GM18502 (cell line): ENCODE results near the gene BICD2.

Experiments used
- ATAC-seq: cut with Tn5 transposase; IDR thresholded peaks from one replicate; pipeline ENCODE4 v1.9.1; 2021; ENCODE audit warnings: mild to moderate bottlenecking; ENCODE audit not compliant: unreplicated experiment, poor library complexity

Gene BICD2

DNA sequence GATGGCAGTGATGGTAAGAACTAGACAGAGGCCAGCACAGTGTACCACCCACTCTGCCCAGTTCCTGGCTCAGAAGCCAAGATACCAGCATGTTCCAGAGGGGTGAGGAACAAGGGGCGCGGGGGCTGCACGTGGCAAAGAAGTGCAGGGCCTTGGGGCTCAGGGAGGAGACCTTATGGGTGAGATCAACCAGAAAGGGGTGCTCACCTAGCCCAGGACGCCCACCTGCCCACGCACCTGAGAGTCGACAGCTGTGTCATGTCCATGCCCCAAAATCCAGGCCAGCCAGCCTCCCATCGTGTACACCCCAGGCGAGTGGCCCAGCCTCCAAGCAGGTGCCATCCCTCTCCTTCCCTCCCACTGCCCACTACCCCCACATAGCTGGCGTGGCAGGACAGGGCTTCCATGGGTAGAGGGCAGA is 34.9 kb downstream of the BICD2 start:
- ATAC-seq: no peak

DNA sequence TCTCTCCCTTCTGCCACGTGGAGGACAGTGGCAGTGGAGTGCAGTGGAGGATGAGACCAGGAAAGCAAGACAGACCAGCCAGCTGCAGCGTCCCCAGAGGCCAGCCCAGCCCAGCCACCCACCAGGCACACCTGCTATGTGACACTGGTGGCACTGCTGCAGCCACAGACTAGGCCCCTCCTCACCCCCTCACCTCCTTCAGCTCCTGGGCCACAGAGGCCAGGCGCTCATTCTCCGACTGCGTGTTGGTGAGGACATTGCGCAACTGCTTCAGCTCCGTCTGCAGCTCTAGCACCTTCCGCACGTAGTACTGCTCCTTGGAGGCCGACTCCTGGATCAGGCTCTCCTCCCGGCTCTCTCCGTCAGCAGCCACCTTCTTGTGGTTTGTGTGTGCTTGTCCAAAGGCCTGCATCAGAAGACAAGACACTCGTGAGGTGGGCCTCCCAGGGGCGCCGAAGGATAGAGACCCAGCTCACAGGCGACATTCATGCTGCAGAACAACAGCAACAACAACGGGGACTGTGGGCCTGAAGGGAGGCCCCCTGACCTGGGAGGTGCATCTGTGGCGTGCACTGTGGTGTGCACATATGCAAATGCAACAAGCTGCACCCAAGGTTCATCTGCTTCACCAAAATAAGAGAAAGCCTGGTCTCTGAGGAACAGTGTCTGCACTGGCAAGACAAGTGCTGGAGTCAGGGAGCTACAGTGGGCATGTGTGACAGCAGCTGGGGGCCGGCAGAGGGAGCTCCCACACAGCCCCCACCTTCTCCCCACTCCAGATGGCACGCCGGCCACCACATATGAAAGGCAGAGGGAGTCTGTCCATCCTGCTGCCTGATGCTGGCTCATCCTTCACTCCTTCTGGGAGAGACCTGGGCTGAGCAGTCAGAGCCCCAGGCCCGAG is 35.5 kb downstream of the BICD2 start:
- ATAC-seq: peak; percentile 82

DNA sequence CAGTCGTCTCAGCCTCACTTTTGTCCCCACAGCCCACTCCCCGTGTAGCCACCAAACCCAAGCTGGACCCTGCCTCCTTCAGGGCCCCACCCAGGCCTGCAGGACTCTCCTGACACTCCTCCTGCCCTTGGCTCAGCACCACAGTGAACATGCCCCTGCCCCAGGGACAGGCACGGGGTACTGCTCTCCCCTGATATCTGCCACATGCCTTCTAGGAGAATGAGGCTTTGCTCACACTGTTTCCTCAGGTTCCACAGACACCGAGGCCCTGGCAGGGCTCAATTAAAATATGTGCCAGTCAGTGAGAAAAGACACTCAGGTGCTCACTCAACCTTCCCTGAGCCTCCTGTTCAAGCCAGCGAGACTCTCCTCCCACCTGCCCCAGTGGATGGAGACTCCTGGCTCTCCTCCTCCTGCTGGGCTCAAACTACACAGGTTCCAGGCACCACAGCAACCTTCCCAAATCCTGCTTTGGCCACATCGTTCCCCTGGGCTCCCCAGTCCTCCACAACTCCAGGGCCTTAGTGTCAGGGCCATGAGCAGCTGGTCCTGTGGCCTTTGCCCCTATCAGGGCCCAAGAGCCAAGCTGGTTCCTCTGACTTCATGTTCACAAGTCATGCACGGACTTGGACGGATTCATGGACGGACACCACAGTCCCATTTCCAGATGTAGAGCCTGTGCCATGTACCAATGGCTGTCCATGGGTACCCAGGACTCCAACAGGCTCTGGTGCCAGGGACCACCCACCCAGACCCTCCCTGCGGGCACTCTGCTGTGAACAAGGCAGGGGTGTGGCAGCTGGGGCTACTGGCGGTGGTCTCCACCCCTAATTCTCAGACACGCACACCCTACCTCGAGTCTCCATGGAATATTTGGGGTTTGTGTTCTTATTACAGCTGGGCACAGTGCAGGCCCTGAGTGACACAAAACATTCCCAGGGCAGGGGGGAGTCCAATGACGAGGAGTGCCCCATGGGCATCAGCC is 36.6 kb downstream of the BICD2 start:
- ATAC-seq: no peak

DNA sequence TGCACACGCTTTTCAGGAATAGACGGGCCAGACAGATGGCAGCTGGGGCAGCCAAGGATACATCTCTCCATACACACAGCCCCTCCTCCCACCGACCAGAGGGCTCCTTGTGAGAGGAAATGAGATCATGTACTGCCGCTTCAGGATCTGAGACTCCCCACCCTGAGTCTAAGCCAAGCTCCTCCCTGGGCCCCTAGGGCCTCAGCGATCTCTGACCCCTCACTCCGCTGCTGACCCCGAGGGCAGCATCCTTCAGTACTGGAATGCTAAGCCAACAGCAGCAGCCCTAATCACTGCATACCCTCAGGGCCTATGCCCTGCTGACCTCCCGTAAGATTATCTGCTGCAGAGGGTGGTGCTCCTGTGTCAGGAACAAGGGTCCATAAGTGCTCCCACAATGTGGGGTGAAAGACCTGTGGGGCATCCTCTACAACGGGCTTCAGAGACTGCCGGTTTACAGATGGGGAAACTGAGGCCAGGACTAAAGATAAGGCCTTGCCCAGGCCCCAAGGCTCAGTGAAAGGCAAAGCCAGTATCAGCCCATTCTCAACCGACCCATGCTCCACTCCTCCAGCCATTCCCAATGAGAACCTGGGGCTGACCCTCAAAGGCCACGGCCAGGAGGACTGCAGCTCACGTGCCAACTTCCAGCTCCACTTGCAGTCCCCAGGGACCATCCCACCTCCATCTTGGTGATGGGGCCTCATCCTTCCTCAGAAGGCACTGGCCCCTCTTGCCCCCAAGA is 37.5 kb downstream of the BICD2 start:
- ATAC-seq: no peak

DNA sequence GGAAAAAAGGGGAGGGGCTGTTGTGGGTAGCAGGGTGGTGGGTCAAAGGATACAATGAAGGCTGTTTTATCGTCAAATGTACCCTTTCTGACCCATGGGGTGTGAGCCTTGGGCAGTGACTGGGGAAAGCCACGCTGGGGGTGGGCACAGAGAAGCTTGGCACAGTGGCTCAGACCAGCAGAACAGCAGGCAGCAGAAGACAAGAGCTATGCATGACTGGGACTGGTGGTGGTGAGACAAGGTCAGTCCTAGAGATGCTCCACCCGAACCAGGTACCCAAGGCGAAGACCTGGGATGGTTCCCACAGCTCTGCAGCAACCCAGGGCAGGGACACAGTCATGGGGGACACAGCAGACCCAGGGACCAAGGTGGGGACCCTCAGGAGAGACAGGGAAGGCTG is 38.3 kb downstream of the BICD2 start:
- ATAC-seq: no peak

DNA sequence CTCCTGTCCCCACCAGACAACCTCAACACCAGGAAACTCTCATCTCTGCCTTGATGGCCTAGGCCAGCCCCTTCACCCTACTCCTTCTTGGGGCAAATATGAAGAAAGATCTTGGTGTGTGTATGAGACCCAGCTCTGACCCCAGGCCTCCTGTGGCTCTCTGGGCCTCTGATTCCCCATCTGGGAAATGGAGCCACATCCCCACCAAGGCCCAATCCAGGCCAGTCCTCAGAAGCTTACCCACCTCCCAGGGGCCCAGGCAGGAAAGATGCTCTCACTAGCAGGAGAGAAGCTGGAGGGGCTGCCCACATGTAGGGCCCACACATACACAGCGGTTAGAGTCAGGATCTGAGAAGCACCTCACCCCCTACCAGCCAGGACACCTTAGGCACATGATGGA is 38.9 kb downstream of the BICD2 start:
- no peak for ATAC-seq

DNA sequence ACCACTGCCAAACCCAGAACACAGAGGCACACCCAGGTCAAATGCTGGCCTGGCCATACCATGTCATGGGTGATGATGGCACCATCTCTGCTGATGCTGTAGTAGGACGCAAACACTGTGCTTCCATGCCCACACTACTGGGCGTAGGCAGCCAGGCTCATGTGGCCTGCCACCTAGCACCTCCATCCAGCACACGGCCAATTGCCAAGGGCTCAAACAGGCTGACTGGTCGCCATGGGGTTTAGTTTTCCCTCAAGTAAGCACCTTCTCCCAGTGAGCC is 39.4 kb downstream of the BICD2 start:
- ATAC-seq: no peak

DNA sequence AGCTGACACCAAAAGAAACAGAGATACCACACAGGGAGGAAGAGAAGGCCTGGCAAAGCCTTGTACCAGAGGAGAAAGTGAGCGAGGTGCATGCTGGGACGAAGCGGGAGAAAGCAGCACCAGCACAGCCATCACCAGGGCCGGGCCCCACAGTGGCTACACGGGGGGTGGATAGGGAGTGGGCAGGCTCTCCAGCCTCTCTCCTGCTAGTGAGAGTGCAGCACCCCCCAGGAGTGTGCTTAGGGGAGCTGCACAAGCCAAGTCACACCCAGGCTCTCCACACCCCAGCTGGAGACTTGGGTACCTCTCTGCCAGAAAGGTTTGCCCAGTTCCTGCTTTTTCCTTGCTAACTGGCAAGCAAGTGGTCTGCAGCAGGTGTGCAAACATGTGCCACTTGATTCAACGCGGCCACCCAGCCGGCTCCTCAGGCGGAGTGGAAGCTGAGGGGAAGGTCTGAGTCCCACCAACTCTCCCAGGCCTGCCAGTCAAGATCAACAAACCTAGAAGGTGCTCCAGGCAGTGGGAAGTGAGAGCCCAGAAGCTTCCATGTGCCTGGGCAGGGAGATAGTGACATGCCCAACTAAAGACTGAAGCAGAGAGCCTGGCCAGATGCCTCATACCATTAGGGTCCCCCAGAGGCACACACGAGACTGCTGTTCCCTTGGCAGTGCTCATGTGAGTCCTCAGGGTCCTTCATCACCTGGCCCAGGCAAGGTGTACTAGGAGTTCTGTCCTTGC is 39.9 kb downstream of the BICD2 start:
- no peak for ATAC-seq

DNA sequence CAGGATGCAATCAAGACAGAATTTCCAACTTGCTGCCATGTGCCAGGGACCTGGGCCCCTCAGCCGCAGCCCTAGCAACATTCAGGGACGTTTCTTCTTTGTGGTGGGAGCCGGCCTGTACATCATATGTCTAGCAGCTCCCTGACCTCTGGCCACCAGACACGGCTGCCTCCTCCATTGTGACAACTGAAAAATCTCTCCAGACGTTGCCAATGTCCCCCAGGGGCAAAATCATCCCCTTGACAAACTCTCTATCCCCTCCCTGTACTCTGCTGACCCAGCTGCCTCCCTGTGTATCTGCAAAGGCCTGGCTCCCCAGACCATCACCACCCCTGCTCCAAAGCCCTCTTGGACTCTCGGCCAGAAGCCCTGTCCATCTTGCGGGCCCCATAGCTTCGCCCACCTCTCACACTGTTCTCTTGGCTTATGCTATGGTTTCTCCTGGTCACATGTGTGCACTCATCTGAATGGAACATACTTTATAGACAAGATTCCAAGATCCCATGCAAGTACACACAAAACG is 40.8 kb downstream of the BICD2 start:
- no peak for ATAC-seq

DNA sequence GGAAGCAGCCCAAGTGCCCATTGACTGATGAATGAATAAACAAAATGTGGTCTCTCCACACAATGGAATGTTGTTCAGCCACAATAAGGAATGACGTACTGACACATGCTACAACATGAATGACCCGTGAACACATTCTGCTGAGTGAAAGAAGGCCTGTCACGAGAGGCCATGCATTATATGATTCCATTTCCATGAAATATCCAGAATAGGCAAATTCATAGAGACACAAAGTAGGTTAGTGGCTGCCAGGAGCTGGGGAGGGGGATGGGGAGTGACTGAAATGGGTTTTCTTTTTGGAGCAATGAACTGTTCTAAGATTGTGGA is 41.4 kb downstream of the BICD2 start:
- no peak for ATAC-seq

DNA sequence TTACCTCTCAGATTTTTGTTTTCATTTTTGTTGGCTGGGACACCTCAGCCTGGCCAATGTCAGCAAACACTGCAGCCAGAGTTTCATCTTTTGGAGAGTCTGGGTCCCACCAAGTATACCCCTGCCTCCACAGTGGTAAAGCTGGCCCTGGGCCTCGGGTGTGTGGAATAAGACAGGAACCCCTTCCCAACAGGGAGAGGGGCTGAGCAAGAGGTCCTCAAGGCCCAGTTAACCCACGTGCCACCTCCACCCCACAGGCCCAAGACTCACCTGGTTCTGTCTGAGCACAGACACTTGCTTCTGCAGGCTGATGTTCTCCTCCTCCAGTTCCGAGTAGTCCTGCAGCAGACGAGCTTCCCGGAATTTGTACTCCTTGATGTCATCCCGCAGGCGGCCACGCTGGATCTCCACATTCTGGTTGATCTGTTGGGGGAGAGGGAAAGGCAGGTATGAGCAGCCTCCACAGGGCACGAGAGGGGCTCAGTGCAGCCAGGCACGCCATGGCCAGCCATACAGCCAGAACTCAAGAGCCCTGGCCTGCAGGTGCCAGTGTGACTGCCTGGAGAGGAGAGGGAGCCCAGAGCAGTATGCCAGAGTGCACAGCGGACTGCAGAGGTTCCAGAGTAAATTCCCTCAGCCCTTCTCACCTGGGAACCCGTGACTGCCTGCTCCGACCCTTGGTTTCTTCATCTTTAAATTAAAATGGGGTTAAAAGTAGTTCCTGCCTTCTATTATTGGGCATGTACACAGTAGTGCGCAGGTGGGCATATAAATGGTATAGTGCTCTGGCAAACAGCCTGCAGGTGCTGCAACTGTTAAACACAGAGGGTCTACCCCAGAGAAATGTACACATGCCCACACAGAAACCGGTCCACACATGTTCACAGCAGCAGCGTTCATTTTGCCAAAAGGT is 42.0 kb downstream of the BICD2 start:
- no peak for ATAC-seq

DNA sequence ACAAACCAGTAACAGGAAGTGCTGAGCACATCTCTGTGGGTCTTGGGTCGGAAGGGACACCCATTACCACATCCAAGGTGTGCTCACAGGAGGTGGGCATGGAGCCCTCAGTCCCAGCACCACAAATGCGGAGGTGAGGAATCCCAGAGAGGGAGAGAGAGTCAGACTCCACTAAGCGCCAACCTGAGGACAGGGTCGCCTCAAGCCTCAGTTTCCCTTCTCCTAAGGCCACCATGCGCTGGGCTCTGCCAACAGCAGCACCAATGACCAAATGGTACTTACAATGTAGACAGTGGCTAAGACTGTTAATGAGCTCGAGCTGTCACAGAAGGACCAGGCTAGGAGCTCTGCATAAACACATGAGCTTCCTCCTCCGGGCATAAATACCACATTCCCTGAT is 43.1 kb downstream of the BICD2 start:
- no peak for ATAC-seq

DNA sequence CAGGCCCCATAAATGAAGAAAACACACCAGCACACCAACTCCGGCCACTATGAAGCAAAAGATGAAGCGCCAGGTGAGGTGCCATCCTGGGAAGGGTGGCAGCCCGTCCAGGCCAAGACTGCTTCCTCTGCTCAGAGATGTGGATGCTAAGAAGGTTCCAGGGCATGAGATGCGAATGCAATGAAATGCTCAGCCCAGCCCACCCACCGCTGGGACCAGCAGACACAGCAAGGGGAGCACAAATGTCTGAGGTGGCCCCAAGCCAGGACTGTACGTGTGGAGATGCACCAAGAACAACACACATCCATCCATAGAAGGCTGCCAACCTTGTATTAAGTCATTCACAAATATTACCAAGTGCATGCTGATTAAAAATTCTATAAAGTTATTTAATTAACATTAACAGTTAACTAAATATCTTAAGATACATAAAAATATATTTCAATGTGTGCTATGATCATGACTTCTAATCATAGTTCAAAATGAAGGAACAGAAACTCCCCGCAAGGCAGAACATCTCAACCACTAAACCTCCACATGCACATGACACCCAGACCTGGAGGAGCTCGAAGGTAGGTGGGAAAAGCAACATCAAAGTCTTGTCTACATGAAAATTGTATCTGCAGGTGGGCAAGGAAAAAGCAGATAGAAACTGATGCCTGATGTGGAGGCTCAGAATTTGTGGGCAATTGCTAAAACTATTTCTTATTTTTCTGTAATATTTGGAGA is 43.7 kb downstream of the BICD2 start:
- no peak for ATAC-seq

DNA sequence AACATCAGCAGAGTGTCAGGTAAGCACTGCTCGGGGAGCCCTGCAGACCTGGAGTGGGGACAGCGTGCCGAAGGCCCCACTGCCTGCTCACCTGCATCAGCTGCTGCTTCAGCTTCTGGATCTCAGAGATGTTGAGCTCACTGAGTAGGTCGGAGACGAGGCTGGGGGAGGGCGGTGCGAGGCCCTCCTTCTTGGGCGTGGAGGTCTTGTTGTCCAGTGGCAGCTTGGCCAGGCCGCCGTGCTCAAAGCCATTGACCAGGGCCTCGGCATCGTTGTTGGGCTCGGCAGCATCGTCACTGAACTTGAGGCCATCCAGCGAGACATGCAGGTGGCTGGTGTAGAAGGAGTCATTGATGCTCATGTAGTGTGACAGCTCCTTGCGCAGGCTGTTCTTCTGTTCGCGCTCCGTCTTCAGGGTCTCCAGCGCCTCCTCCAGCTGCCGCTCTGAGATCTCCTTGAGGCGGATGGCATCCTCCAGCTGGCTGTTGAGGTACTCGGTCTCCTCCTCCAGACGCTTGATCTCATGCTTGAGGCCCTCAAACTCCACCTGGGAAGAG is 44.3 kb downstream of the BICD2 start:
- ATAC-seq: no peak

DNA sequence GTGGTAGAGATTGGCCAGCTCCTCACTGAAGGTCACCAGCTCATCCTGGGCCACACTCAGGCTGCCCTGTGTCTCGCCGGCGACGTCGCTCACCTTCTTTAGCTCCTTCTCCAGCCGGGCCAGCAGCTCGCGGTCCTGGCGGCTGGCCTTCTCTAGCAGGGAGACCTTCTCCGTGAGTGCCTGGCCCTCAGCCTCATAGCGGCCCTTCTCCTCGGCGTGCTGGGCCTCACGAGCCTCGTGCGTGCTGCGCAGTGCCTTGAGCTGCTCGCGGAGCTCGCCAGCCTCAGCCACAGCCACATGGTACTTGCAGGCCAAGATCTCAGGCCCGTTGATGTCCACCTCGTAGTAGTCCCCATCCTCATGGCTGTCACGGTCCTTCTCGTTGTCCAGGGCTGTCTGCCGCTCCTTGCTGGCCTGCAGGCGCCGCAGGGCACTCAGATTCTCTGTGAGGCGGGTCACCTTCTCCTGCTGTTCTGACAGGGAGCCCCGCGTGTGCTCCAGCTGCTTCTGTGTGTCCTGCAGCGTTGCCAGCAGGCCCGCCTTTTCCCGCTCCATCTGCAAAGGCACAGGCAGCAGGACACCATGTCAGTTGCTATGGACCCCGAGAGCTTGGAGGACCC is 45.5 kb downstream of the BICD2 start:
- no peak for ATAC-seq

DNA sequence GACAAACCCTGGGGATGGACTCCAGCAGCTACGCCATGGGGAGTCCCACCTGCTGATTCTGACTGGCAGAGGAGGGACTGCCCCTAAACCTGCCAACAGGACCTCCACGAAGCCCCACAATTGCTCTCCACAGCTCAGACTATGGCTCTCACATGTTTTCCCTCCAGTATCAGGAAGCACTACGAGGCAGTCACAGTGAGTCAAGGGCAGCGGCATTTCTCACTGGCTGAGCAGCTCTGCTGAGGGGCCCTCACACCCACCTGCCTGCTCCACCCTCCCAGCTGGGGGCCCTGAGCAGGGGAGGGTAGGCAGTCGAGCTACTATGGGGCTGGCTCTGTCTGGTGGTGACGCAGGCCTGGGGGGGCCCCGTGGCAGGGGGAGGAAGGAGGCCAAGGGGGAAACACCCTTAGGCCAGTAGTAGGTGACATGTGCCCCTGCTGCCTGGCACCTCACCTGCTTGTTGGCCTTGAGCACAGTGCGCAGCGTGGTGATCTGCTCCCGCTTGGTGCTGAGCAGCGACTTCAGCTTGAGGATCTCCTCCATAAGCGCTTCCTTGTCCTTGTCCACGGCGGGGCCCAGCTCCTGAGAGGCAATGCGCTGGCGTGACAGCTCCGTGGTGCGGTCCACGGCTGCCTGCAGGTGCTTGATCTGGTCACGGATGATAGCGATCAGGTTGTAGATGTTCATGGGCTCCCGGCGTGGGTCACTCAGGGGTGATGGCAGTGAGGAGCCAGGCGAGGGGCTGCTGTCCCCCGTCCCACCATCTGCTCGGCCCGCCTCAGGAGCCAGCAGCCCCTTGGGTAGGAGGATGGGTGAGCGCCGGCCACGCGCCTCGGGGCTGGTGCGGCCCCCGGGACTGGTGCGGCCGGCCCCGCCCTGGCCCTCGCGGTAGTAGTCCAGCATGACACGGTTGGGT is 46.3 kb downstream of the BICD2 start:
- no peak for ATAC-seq
